ENCODE measurements around the gene LAMA2.

The LAMA2 gene

GRCh38 chr6:129233458-129234134 is 350.7 kb downstream of the LAMA2 start:
- DNase-seq: no peak

- DNase-seq: no peak
Measured at GRCh38 chr6:129235167-129236000, 352.4 kb downstream of the LAMA2 start.

- no peak for DNase-seq
Measured at GRCh38 chr6:129236001-129236517, 353.1 kb downstream of the LAMA2 start.

- no peak for DNase-seq
Measured at GRCh38 chr6:129238991-129239390, 356.1 kb downstream of the LAMA2 start.

GRCh38 chr6:129239825-129240491 is 357.0 kb downstream of the LAMA2 start:
- DNase-seq: no peak

GRCh38 chr6:129240492-129240853 is 357.5 kb downstream of the LAMA2 start:
- no peak for DNase-seq

- DNase-seq: no peak
Measured at GRCh38 chr6:129242546-129242945, 359.6 kb downstream of the LAMA2 start.

GRCh38 chr6:129243377-129243776 is 360.4 kb downstream of the LAMA2 start:
- DNase-seq: no peak

GRCh38 chr6:129248946-129249345 is 366.0 kb downstream of the LAMA2 start:
- DNase-seq: no peak

GRCh38 chr6:129251669-129252376 is 368.9 kb downstream of the LAMA2 start:
- peak; percentile 29 to 34 for DNase-seq

GRCh38 chr6:129252377-129253071 is 369.6 kb downstream of the LAMA2 start:
- DNase-seq: no peak

- DNase-seq: no peak
Measured at GRCh38 chr6:129253242-129253641, 370.3 kb downstream of the LAMA2 start.

GRCh38 chr6:129253727-129254126 is 370.8 kb downstream of the LAMA2 start:
- DNase-seq: no peak

- no peak for DNase-seq
Measured at GRCh38 chr6:129257196-129257595, 374.3 kb downstream of the LAMA2 start.

GRCh38 chr6:129262661-129263060 is 379.7 kb downstream of the LAMA2 start:
- no peak for DNase-seq

- DNase-seq: no peak
Measured at GRCh38 chr6:129263176-129263575, 380.2 kb downstream of the LAMA2 start.

GRCh38 chr6:129264480-129265045 is 381.6 kb downstream of the LAMA2 start:
- DNase-seq: no peak

- no peak for DNase-seq
Measured at GRCh38 chr6:129267028-129267427, 384.1 kb downstream of the LAMA2 start.

GRCh38 chr6:129269076-129269475 is 386.1 kb downstream of the LAMA2 start:
- no peak for DNase-seq

- no peak for DNase-seq
Measured at GRCh38 chr6:129269891-129270290, 387.0 kb downstream of the LAMA2 start.

- DNase-seq: no peak
Measured at GRCh38 chr6:129270450-129270849, 387.5 kb downstream of the LAMA2 start.

GRCh38 chr6:129273161-129273560 is 390.2 kb downstream of the LAMA2 start:
- DNase-seq: no peak

All from SHP77 (cell line).